H1 (cell line): Measurements from ENCODE around the gene GRID2. TPM values are rescaled to one million over a fixed set of nuclear protein-coding genes. Genes with fewer than 3 reads are reported as not detected.

Experiments used
- CTCF ChIA-PET: fragments of 300-600 bp; sonication (Branson Sonifier 250); formaldehyde crosslinking; loops from one replicate; lab custom pipeline; 2021; ENCODE audit not compliant: partially characterized antibody; lab: Charles Lee
- POLR2A ChIA-PET: fragments of 300-600 bp; sonication (Branson Sonifier 250); formaldehyde crosslinking; loops from one replicate; lab custom pipeline; 2021; ENCODE audit warnings: inconsistent platforms; ENCODE audit not compliant: partially characterized antibody; lab: Charles Lee
- DNase-seq, 2 experiments: peaks; one replicate each; pipeline versions ENCODE4 v3.0.0 to v3.0.0-alpha.2; 2010 to 2022; ENCODE audit warnings: low spot score in 2 of 2, low read depth in 1 of 2, mixed read lengths in 1 of 2
- FAIRE-seq: peaks from 2 replicates; lab custom pipeline; 2011; peaks lifted over from hg19 to GRCh38; lab: Jason Lieb, UNC
- H2AFZ ChIP-seq: 2 replicates; pipeline ENCODE4 v1.8.1; 2012; ENCODE audit warnings: low read length, inconsistent platforms
- H2AK5ac ChIP-seq: 2 replicates; pipeline ENCODE4 v1.6.1; 2013; ENCODE audit warnings: low read depth, low read length
- H2BK120ac ChIP-seq: replicated peaks from 2 replicates; pipeline ENCODE3; 2013; ENCODE audit warnings: low read depth, low read length, inconsistent platforms
- H2BK12ac ChIP-seq: 2 replicates; pipeline ENCODE4 v1.6.1; 2013; ENCODE audit warnings: low read depth, low read length
- H2BK15ac ChIP-seq: 2 replicates; pipeline ENCODE4 v1.6.1; 2013; ENCODE audit warnings: low read length
- H2BK20ac ChIP-seq: 2 replicates; pipeline ENCODE4 v1.6.1; 2013; ENCODE audit warnings: low read length
- H2BK5ac ChIP-seq: 2 replicates; pipeline ENCODE4 v1.6.1; 2013; ENCODE audit warnings: low read depth, low read length
- H3K14ac ChIP-seq: 2 replicates; pipeline ENCODE4 v1.6.1; 2013; ENCODE audit warnings: inconsistent platforms; ENCODE audit not compliant: insufficient read length
- H3K18ac ChIP-seq: 2 replicates; pipeline ENCODE4 v1.6.1; 2013; ENCODE audit warnings: low read length; ENCODE audit errors: extremely low read depth
- H3K23ac ChIP-seq: 2 replicates; pipeline ENCODE4 v1.6.1; 2013; ENCODE audit warnings: inconsistent platforms; ENCODE audit not compliant: insufficient read length
- H3K23me2 ChIP-seq: 2 replicates; pipeline ENCODE4 v1.6.1; 2013; ENCODE audit warnings: low read depth, low read length
- H3K27ac ChIP-seq: 2 replicates; pipeline ENCODE4 v1.6.1; 2011; ENCODE audit warnings: low read depth, low read length, inconsistent platforms
- H3K27me3 ChIP-seq, 4 experiments: replicated peaks in 1 of 4; 1 replicate in 1 of 4; 2 replicates in 3 of 4; pipeline versions ENCODE4 v1.6.1 to v1.8.1; 2011 to 2013; ENCODE audit warnings: low read length in 3 of 4, mild to moderate bottlenecking in 3 of 4, inconsistent platforms in 2 of 4, mixed read lengths in 2 of 4, moderate library complexity in 1 of 4; ENCODE audit not compliant: control insufficient read depth in 3 of 4, insufficient read depth in 3 of 4; ENCODE audit errors: extremely low read depth in 1 of 4
- H3K36me3 ChIP-seq, 4 experiments: 2 replicates each; pipeline versions ENCODE4 v1.6.1 to v1.8.1; 2011 to 2013; ENCODE audit warnings: mild to moderate bottlenecking in 4 of 4, low read length in 3 of 4, moderate library complexity in 2 of 4, control low read depth in 1 of 4, inconsistent platforms in 1 of 4; ENCODE audit not compliant: insufficient read depth in 4 of 4, control insufficient read depth in 2 of 4
- H3K4ac ChIP-seq: replicated peaks from 2 replicates; pipeline ENCODE3; 2013; ENCODE audit warnings: low read length, low read depth, mixed read lengths, inconsistent platforms; ENCODE audit not compliant: insufficient read length
- H3K4me1 ChIP-seq, 4 experiments: replicated peaks in 1 of 4; 1 replicate in 1 of 4; 2 replicates in 3 of 4; pipeline versions ENCODE4 v1.6.1 to v1.8.1; 2011 to 2013; ENCODE audit warnings: low read length in 3 of 4, inconsistent platforms in 2 of 4, mixed read lengths in 1 of 4; ENCODE audit not compliant: insufficient read depth in 4 of 4, control insufficient read depth in 3 of 4
- H3K4me2 ChIP-seq, 2 experiments: 2 replicates each; pipeline versions ENCODE4 v1.6.1 to v1.8.1; 2011 to 2013; ENCODE audit warnings: low read depth in 2 of 2, low read length in 2 of 2, control low read depth in 1 of 2, inconsistent platforms in 1 of 2, mild to moderate bottlenecking in 1 of 2; ENCODE audit not compliant: insufficient read depth in 1 of 2
- H3K4me3 ChIP-seq, 4 experiments: fragments of 200-600, 300-600 bp in 1 of 4; sonication (generic), shearing (Covaris generic), sonication (Bioruptor Twin) in 1 of 4; 2 replicates each; pipeline versions ENCODE4 v1.5.1 to v1.8.1; 2011 to 2016; ENCODE audit warnings: low read length in 4 of 4, low read depth in 3 of 4, control low read depth in 2 of 4, inconsistent platforms in 2 of 4, mild to moderate bottlenecking in 2 of 4, mixed read lengths in 1 of 4, moderate library complexity in 1 of 4; ENCODE audit not compliant: insufficient read depth in 2 of 4; ENCODE audit errors: extremely low read depth in 1 of 4
- H3K56ac ChIP-seq: replicated peaks from 2 replicates; pipeline ENCODE3; 2013; ENCODE audit warnings: low read depth, mild to moderate bottlenecking, mixed read lengths, low read length, inconsistent platforms; ENCODE audit not compliant: insufficient read length
- H3K79me1 ChIP-seq: 2 replicates; pipeline ENCODE4 v1.6.1; 2013; ENCODE audit warnings: low read depth, low read length, control low read depth
- H3K79me2 ChIP-seq, 2 experiments: 2 replicates each; pipeline versions ENCODE4 v1.6.1 to v1.8.1; 2012 to 2013; ENCODE audit warnings: low read length in 2 of 2, mild to moderate bottlenecking in 2 of 2, inconsistent platforms in 1 of 2; ENCODE audit not compliant: insufficient read depth in 2 of 2, control insufficient read depth in 1 of 2
- H3K9ac ChIP-seq, 4 experiments: replicated peaks in 1 of 4; 1 replicate in 1 of 4; 2 replicates in 3 of 4; pipeline versions ENCODE4 v1.6.1 to v1.8.1; 2011 to 2013; ENCODE audit warnings: low read depth in 3 of 4, low read length in 3 of 4, control low read depth in 2 of 4, mild to moderate bottlenecking in 2 of 4, moderate library complexity in 2 of 4, inconsistent platforms in 1 of 4; ENCODE audit errors: extremely low read depth in 1 of 4
- H3K9me3 ChIP-seq, 2 experiments: 2 replicates each; pipeline versions ENCODE4 v1.6.1 to v1.8.1; 2012 to 2013; ENCODE audit warnings: mild to moderate bottlenecking in 2 of 2, moderate library complexity in 2 of 2, control low read depth in 1 of 2, inconsistent platforms in 1 of 2, low read depth in 1 of 2, low read length in 1 of 2, mixed read lengths in 1 of 2; ENCODE audit not compliant: insufficient read depth in 2 of 2
- H4K20me1 ChIP-seq, 2 experiments: replicated peaks in 1 of 2; 2 replicates each; pipeline versions ENCODE3 to v1.8.1; 2011 to 2013; ENCODE audit warnings: inconsistent platforms in 2 of 2, low read length in 2 of 2, mild to moderate bottlenecking in 1 of 2; ENCODE audit not compliant: insufficient read depth in 2 of 2, control insufficient read depth in 1 of 2
- H4K5ac ChIP-seq: 2 replicates; pipeline ENCODE4 v1.6.1; 2013; ENCODE audit warnings: low read length, low read depth, mixed read lengths, inconsistent platforms; ENCODE audit not compliant: insufficient read length
- H4K8ac ChIP-seq: 2 replicates; pipeline ENCODE4 v1.8.0; 2013; ENCODE audit warnings: mild to moderate bottlenecking, moderate library complexity, low read length, inconsistent platforms; ENCODE audit not compliant: insufficient read depth; ENCODE audit errors: extremely low read depth
- H4K91ac ChIP-seq: replicated peaks from 2 replicates; pipeline ENCODE3; 2013; ENCODE audit warnings: low read length, mixed read lengths, inconsistent platforms; ENCODE audit not compliant: insufficient read length
- EGR1 ChIP-seq: IDR thresholded peaks from 2 replicates; pipeline ENCODE4 v1.6.1; 2011; ENCODE audit warnings: low read depth, low read length, borderline replicate concordance
- POU5F1 ChIP-seq: IDR thresholded peaks from 2 replicates; pipeline ENCODE4 v1.6.1; 2011; ENCODE audit warnings: low read depth, mild to moderate bottlenecking, low read length, moderate library complexity
- RBBP5 ChIP-seq: IDR thresholded peaks from 2 replicates; pipeline ENCODE4 v1.7.1; 2012; ENCODE audit warnings: low read depth, mild to moderate bottlenecking, inconsistent platforms, low read length, moderate library complexity, borderline replicate concordance
- SUZ12 ChIP-seq: fragments of 200-600 bp; sonication (generic); IDR thresholded peaks from 2 replicates; pipeline ENCODE4 v1.6.1; 2012; ENCODE audit warnings: mild to moderate bottlenecking, inconsistent platforms, low read length, moderate library complexity, mixed read lengths
- WGBS, 2 experiments: shearing (Covaris generic) in 1 of 2; methylation state at CpG; one replicate each; pipeline versions ENCODE4 v1.1.6 to v1.1.7; 2013 to 2015; ENCODE audit warnings: low lambda C conversion rate in 2 of 2, mixed read lengths in 2 of 2, inconsistent platforms in 1 of 2, low coverage in 1 of 2, missing lambda C conversion rate in 1 of 2; ENCODE audit not compliant: insufficient replicate concordance in 2 of 2, insufficient coverage in 1 of 2, insufficient read length in 1 of 2; ENCODE audit errors: extremely low coverage in 1 of 2, missing lambda C conversion rate in 1 of 2; 5-methylcytosine and 5-hydroxymethylcytosine counted together
- polyA plus RNA-seq, 7 experiments: library from polyadenylated mRNA; depleted of rRNA in 3 of 7; stranded (reverse) in 5 of 7; unstranded in 2 of 7; fragments of >200 nt in 5 of 7; fragments of 200-250 nt in 2 of 7; gene quantifications; 1 replicate in 5 of 7; 2 replicates in 1 of 7; 4 replicates in 1 of 7; pipeline versions ENCODE4 v1.2.1 to v1.2.3, GENCODE V29; 2011 to 2013; ENCODE audit warnings: missing spikeins in 2 of 7, mixed read lengths in 2 of 7
- total RNA-seq: library from RNA; stranded (reverse); fragmentation: NEBNext Ultra II Directional; extraction: Animal tissue kit (Norgen Biotek cat#: 25700); gene quantifications from 2 replicates; pipeline ENCODE4 v1.2.1, GENCODE V29; 2021

The GRID2 gene
- total and polyA plus RNA-seq, 2 of the 8 experiments (the other 6 are each of a cell fraction or from before 2014, with no cell fraction given), result 31.1 to 81.9 TPM

- Histone ChIP-seq H2BK20ac (no peak overlapping the region), H3K9me3 (no peaks in the 10 kb centered on the region), H2BK120ac (no peak overlapping the region), H3K23me2 (peaks cover 14% of the 10 kb centered on the region), H4K5ac (no peak overlapping the region), H2BK15ac (no peak overlapping the region), H3K4me1 (peaks cover 0 to 5% (median 4%) of the 10 kb centered on the region in 4 experiments; a peak in 5 of 7 replicates), H3K27me3 (no peaks in the 10 kb centered on the region), H2AFZ (no peak overlapping the region), H3K23ac (no peak overlapping the region), H4K8ac (no peak overlapping the region), H2BK12ac (no peak overlapping the region), H2BK5ac (no peak overlapping the region), H3K56ac (no peak overlapping the region), H3K18ac (no peak overlapping the region), H4K91ac (no peak overlapping the region), H3K14ac (no peak overlapping the region), H4K20me1 (no peaks in the 10 kb centered on the region)
- POLR2A ChIA-PET, result interaction anchor here (0.6 to 4.8 kb wide), 21 partner anchors 12 to 1046 kb away, joined by 3 to 36 read pairs (median 5); no protein-coding TSS in a partner anchor
- CTCF ChIA-PET, result interaction anchor here (1.0 to 2.9 kb wide), 5 partner anchors 9 to 91 kb away, joined by 3 to 8 read pairs (median 4); no protein-coding TSS in a partner anchor
- WGBS, 2 experiments, result 1% methylated on average over 19 of the region's 22 CpGs; no CpG with 5 or more reads in 1 of the 2 experiments
- no peak for TF ChIP-seq SUZ12
- no peak for TF ChIP-seq POU5F1
- no peak for TF ChIP-seq EGR1
- TF ChIP-seq RBBP5, result peak; percentile 62; the same call in 1 of the 2 replicates
- TF ChIP-seq, all 59 proteins: peak for 1
- Histone ChIP-seq H3K27ac (no peak overlapping the region), H3K9ac (peak overlapping the region in 2 of 4 experiments; percentile 35 to 52; a peak in 2 of 7 replicates), H3K36me3 (no peaks in the 10 kb centered on the region), H3K79me1 (no peaks in the 10 kb centered on the region), H3K79me2 (peaks cover 0 to 44% of the 10 kb centered on the region in 2 experiments; a peak in 2 of 4 replicates), H2AK5ac (no peak overlapping the region), H3K4ac (no peak overlapping the region), H3K4me3 (peak overlapping the region; percentile 74 to 79 (median 78)), H3K4me2 (peak overlapping the region; percentile 97 to 98)
- DNase-seq (no peak), FAIRE-seq (no peak)
Measured at GRCh38 chr4:92304121-92304520, 355 bp downstream of the GRID2 start.
